ENCODE measurements around the gene MAPK4.

- no peak for TF ChIP-seq GATA2 (IDR thresholded peaks at IDR 0.05; ENCODE audit: low read depth, low read length)
- no peak for TF ChIP-seq GATA3 (IDR thresholded peaks at IDR 0.05; ENCODE audit: low read depth, low read length)
These were observed 79.1 kb downstream of the MAPK4 start for GRCh38 chr18:50638884-50639420.

All from SH-SY5Y (cell line).